Activated CD8-positive, alpha-beta memory T cell treated with anti-CD3 and anti-CD28 coated beads for 48 hours (primary cell): ENCODE measurements around the gene ACYP2.

ENCODE experiments used
- DNase-seq, 3 experiments: peaks; one replicate each; pipeline ENCODE4 v3.0.0-alpha.2; 2020; ENCODE audit warnings: low read depth in 2 of 3, low spot score in 2 of 3

The ACYP2 gene

GRCh38 chr2:54212456-54212855, 97.0 kb downstream of the ACYP2 start:
- DNase-seq: no peak

- DNase-seq: no peak
These were observed 97.7 kb downstream of the ACYP2 start for GRCh38 chr2:54213082-54213481.

- no peak for DNase-seq
These were observed 109.6 kb downstream of the ACYP2 start for GRCh38 chr2:54224997-54225396.

- DNase-seq: no peak
These were observed 110.8 kb downstream of the ACYP2 start for GRCh38 chr2:54226260-54226659.

- no peak for DNase-seq
These were observed 112.4 kb downstream of the ACYP2 start for GRCh38 chr2:54227798-54228197.

- DNase-seq: no peak
These were observed 113.5 kb downstream of the ACYP2 start for GRCh38 chr2:54228945-54229344.

GRCh38 chr2:54233832-54234649, 118.6 kb downstream of the ACYP2 start:
- no peak for DNase-seq

- DNase-seq: no peak
These were observed 122.0 kb downstream of the ACYP2 start for GRCh38 chr2:54237428-54237827.

- DNase-seq: no peak
These were observed 124.0 kb downstream of the ACYP2 start for GRCh38 chr2:54239427-54239826.

GRCh38 chr2:54240515-54241469, 125.4 kb downstream of the ACYP2 start:
- no peak for DNase-seq

GRCh38 chr2:54247115-54247514, 131.7 kb downstream of the ACYP2 start:
- DNase-seq: no peak

GRCh38 chr2:54249629-54250028, 134.2 kb downstream of the ACYP2 start:
- DNase-seq: no peak

- no peak for DNase-seq
These were observed 138.8 kb downstream of the ACYP2 start for GRCh38 chr2:54254180-54254579.

GRCh38 chr2:54255230-54256090, 140.0 kb downstream of the ACYP2 start:
- no peak for DNase-seq

- DNase-seq: no peak
These were observed 140.8 kb downstream of the ACYP2 start, which contains the start of gene TSPYL6 for GRCh38 chr2:54256091-54256694. Gene TSPYL6, minus strand, starts transcription at chr2:54256229. Its CDS starts 78 bp downstream, at chr2:54256151.

GRCh38 chr2:54258166-54258565, 142.8 kb downstream of the ACYP2 start:
- no peak for DNase-seq

GRCh38 chr2:54259413-54260240, 144.2 kb downstream of the ACYP2 start:
- no peak for DNase-seq

- no peak for DNase-seq
These were observed 144.8 kb downstream of the ACYP2 start for GRCh38 chr2:54260241-54260595.

- no peak for DNase-seq
These were observed 146.1 kb downstream of the ACYP2 start for GRCh38 chr2:54261537-54261936.
